Measurements from ENCODE around the gene TEAD1.

Gene TEAD1

GRCh38 chr11:12715941-12716340, 41.7 kb downstream of the TEAD1 start:
- Mint-ChIP-seq H3K4me1 (ENCODE audit: low read depth in 2 of 2) (peaks cover 0 to 19% of the 10 kb centered on the region in 2 donors), H3K9me3 (peaks cover 0 to 6% of the 10 kb centered on the region in 2 donors), H3K4me3 (no peak overlapping the region), H3K36me3 (ENCODE audit: insufficient read depth) (peaks cover 4% of the 10 kb centered on the region), H3K27ac (no peak overlapping the region), H3K27me3 (peaks cover 43 to 55% of the 10 kb centered on the region in 2 donors)
- DNase-seq (no peak), ATAC-seq (replicated peaks) (no peak)

GRCh38 chr11:12716816-12717215, 42.6 kb downstream of the TEAD1 start:
- no peak for ATAC-seq (replicated peaks)
- Mint-ChIP-seq H3K27ac (no peak overlapping the region), H3K9me3 (peaks cover 0 to 6% of the 10 kb centered on the region in 2 donors), H3K4me1 (ENCODE audit: low read depth in 2 of 2) (peaks cover 0 to 19% of the 10 kb centered on the region in 2 donors), H3K27me3 (peaks cover 45 to 63% of the 10 kb centered on the region in 2 donors), H3K36me3 (ENCODE audit: insufficient read depth) (peaks cover 4% of the 10 kb centered on the region), H3K4me3 (no peak overlapping the region)
- DNase-seq = no peak

- no peak overlapping the region for H3K27ac Mint-ChIP-seq
- H3K4me1 Mint-ChIP-seq (ENCODE audit: low read depth in 2 of 2) = peaks cover 0 to 19% of the 10 kb centered on the region in 2 donors
- ATAC-seq (replicated peaks) = peak; percentile 96
- DNase-seq = peak; percentile 4 to 36 (median 30)
- H3K9me3 Mint-ChIP-seq = peaks cover 0 to 6% of the 10 kb centered on the region in 2 donors
- H3K36me3 Mint-ChIP-seq (ENCODE audit: insufficient read depth) = peaks cover 4% of the 10 kb centered on the region
- H3K27me3 Mint-ChIP-seq = peaks cover 48 to 67% of the 10 kb centered on the region in 2 donors
- H3K4me3 Mint-ChIP-seq = peak overlapping the region in 1 of 2 donors; percentile 34
Observed at GRCh38 chr11:12717851-12718291, 43.6 kb downstream of the TEAD1 start.

GRCh38 chr11:12719221-12719620, 45.0 kb downstream of the TEAD1 start:
- no peak overlapping the region for H3K4me3 Mint-ChIP-seq
- H3K36me3 Mint-ChIP-seq (ENCODE audit: insufficient read depth) = peaks cover 4% of the 10 kb centered on the region
- H3K9me3 Mint-ChIP-seq = peaks cover 0 to 6% of the 10 kb centered on the region in 2 donors
- H3K27ac Mint-ChIP-seq = no peak overlapping the region
- peaks cover 51 to 72% of the 10 kb centered on the region in 2 donors for H3K27me3 Mint-ChIP-seq
- peaks cover 0 to 19% of the 10 kb centered on the region in 2 donors for H3K4me1 Mint-ChIP-seq (ENCODE audit: low read depth in 2 of 2)
- ATAC-seq (replicated peaks) (no peak), DNase-seq (no peak)

- DNase-seq = no peak
- H3K27ac Mint-ChIP-seq = no peak overlapping the region
- H3K27me3 Mint-ChIP-seq = peaks cover 49 to 79% of the 10 kb centered on the region in 2 donors
- H3K4me3 Mint-ChIP-seq = no peak overlapping the region
- H3K9me3 Mint-ChIP-seq = peaks cover 0 to 5% of the 10 kb centered on the region in 2 donors
- H3K36me3 Mint-ChIP-seq (ENCODE audit: insufficient read depth) = peaks cover 4% of the 10 kb centered on the region
- peaks cover 3 to 22% of the 10 kb centered on the region in 2 donors for H3K4me1 Mint-ChIP-seq (ENCODE audit: low read depth in 2 of 2)
- no peak for ATAC-seq (replicated peaks)
Observed at GRCh38 chr11:12721816-12722604, 47.8 kb downstream of the TEAD1 start.

- Mint-ChIP-seq H3K27ac (no peak overlapping the region), H3K36me3 (ENCODE audit: insufficient read depth) (no peaks in the 10 kb centered on the region), H3K9me3 (no peaks in the 10 kb centered on the region), H3K27me3 (peaks cover 57 to 90% of the 10 kb centered on the region in 2 donors), H3K4me3 (no peak overlapping the region), H3K4me1 (ENCODE audit: low read depth in 2 of 2) (peaks cover 3 to 10% of the 10 kb centered on the region in 2 donors)
- ATAC-seq (replicated peaks) (no peak), DNase-seq (no peak)
Observed at GRCh38 chr11:12723421-12724300, 49.4 kb downstream of the TEAD1 start.

- Mint-ChIP-seq H3K4me3 (no peak overlapping the region), H3K27ac (no peak overlapping the region), H3K9me3 (no peaks in the 10 kb centered on the region), H3K4me1 (ENCODE audit: low read depth in 2 of 2) (peaks cover 3 to 6% of the 10 kb centered on the region in 2 donors), H3K27me3 (peaks cover 57 to 95% of the 10 kb centered on the region in 2 donors), H3K36me3 (ENCODE audit: insufficient read depth) (no peaks in the 10 kb centered on the region)
- ATAC-seq (replicated peaks) (no peak), DNase-seq (no peak)
Observed at GRCh38 chr11:12724301-12725054, 50.3 kb downstream of the TEAD1 start.

GRCh38 chr11:12725055-12725862, 51.0 kb downstream of the TEAD1 start:
- Mint-ChIP-seq H3K4me3 (no peak overlapping the region), H3K4me1 (ENCODE audit: low read depth in 2 of 2) (peaks cover 3 to 6% of the 10 kb centered on the region in 2 donors), H3K27ac (no peak overlapping the region), H3K27me3 (peaks cover 57 to 88% of the 10 kb centered on the region in 2 donors), H3K9me3 (no peaks in the 10 kb centered on the region), H3K36me3 (ENCODE audit: insufficient read depth) (no peaks in the 10 kb centered on the region)
- ATAC-seq (replicated peaks) = no peak
- no peak for DNase-seq

- DNase-seq (no peak), ATAC-seq (replicated peaks) (no peak)
- H3K4me1 Mint-ChIP-seq (ENCODE audit: low read depth in 2 of 2) = peaks cover 3 to 6% of the 10 kb centered on the region in 2 donors
- no peaks in the 10 kb centered on the region for H3K36me3 Mint-ChIP-seq (ENCODE audit: insufficient read depth)
- H3K4me3 Mint-ChIP-seq = no peak overlapping the region
- H3K27me3 Mint-ChIP-seq = peaks cover 51 to 80% of the 10 kb centered on the region in 2 donors
- H3K27ac Mint-ChIP-seq = no peak overlapping the region
- no peaks in the 10 kb centered on the region for H3K9me3 Mint-ChIP-seq
Observed at GRCh38 chr11:12725863-12726682, 51.9 kb downstream of the TEAD1 start.

GRCh38 chr11:12727563-12728211, 53.5 kb downstream of the TEAD1 start:
- Mint-ChIP-seq H3K4me1 (ENCODE audit: low read depth in 2 of 2) (peaks cover 3 to 6% of the 10 kb centered on the region in 2 donors), H3K36me3 (ENCODE audit: insufficient read depth) (no peaks in the 10 kb centered on the region)

GRCh38 chr11:12728417-12728816, 54.2 kb downstream of the TEAD1 start:
- Mint-ChIP-seq H3K9me3 (no peaks in the 10 kb centered on the region), H3K36me3 (ENCODE audit: insufficient read depth) (no peaks in the 10 kb centered on the region), H3K27ac (no peak overlapping the region), H3K4me1 (ENCODE audit: low read depth in 2 of 2) (peaks cover 3 to 6% of the 10 kb centered on the region in 2 donors), H3K27me3 (peaks cover 38 to 65% of the 10 kb centered on the region in 2 donors), H3K4me3 (no peak overlapping the region)
- no peak for DNase-seq
- ATAC-seq (replicated peaks) = no peak

More at GRCh38 chr11:12727563-12728211, 53.5 kb downstream of the TEAD1 start:
- Mint-ChIP-seq H3K27ac (no peak overlapping the region), H3K9me3 (no peaks in the 10 kb centered on the region), H3K4me3 (no peak overlapping the region), H3K27me3 (peaks cover 43 to 72% of the 10 kb centered on the region in 2 donors)
- DNase-seq (no peak), ATAC-seq (replicated peaks) (no peak)

All from effector memory CD8-positive, alpha-beta T cell (primary cell).